Mesodermal cell (in vitro differentiated cells): ENCODE results near the gene PSMG4.

Experiments
- H3K27ac ChIP-seq: 2 replicates; pipeline ENCODE4 v1.7.0; 2013; ENCODE audit warnings: mild to moderate bottlenecking, low read depth, low read length, moderate library complexity; ENCODE audit not compliant: severe bottlenecking
- H3K36me3 ChIP-seq: 2 replicates; pipeline ENCODE4 v1.7.1; 2013; ENCODE audit warnings: mild to moderate bottlenecking, low read length, moderate library complexity; ENCODE audit not compliant: control insufficient read depth, insufficient read depth
- H3K4me1 ChIP-seq: one replicate; pipeline ENCODE4 v1.7.1; 2013; ENCODE audit warnings: mild to moderate bottlenecking, low read length; ENCODE audit not compliant: insufficient read depth, control insufficient read depth, poor library complexity, severe bottlenecking
- H3K4me3 ChIP-seq: 2 replicates; pipeline ENCODE4 v1.7.0; 2013; ENCODE audit warnings: low read length, control low read depth, mild to moderate bottlenecking; ENCODE audit not compliant: insufficient read depth, poor library complexity, severe bottlenecking; ENCODE audit errors: extremely low read depth
- H3K9me3 ChIP-seq: 2 replicates; pipeline ENCODE4 v1.7.1; 2013; ENCODE audit warnings: mild to moderate bottlenecking, low read length, moderate library complexity; ENCODE audit not compliant: control insufficient read depth
- WGBS, 2 experiments: methylation state at CpG; one replicate each; pipeline ENCODE4 v1.1.5; 2013; ENCODE audit warnings: missing lambda C conversion rate in 2 of 2; ENCODE audit not compliant: insufficient coverage in 2 of 2; 5-methylcytosine and 5-hydroxymethylcytosine counted together

The PSMG4 gene

GRCh38 chr6:3266170-3266569 is 7.4 kb downstream of the PSMG4 start:
- Histone ChIP-seq H3K4me3 (no peak overlapping the region), H3K9me3 (no peaks in the 10 kb centered on the region), H3K27ac (no peak overlapping the region), H3K4me1 (no peaks in the 10 kb centered on the region), H3K36me3 (peaks cover 64% of the 10 kb centered on the region)
- WGBS, 2 experiments: 56 to 61% methylated on average over 7 to 8 of the region's 9 CpGs

GRCh38 chr6:3267162-3267561 is 8.4 kb downstream of the PSMG4 start:
- H3K9me3 ChIP-seq: no peaks in the 10 kb centered on the region
- H3K4me1 ChIP-seq: no peaks in the 10 kb centered on the region
- H3K36me3 ChIP-seq: peaks cover 68% of the 10 kb centered on the region
- H3K27ac ChIP-seq: no peak overlapping the region
- H3K4me3 ChIP-seq: no peak overlapping the region
- 87 to 90% methylated on average over 2 to 3 of the region's 5 CpGs for WGBS, 2 experiments

GRCh38 chr6:3268680-3269079 is 9.9 kb downstream of the PSMG4 start:
- peaks cover 71% of the 10 kb centered on the region for H3K36me3 ChIP-seq
- H3K9me3 ChIP-seq: no peaks in the 10 kb centered on the region
- no peak overlapping the region for H3K27ac ChIP-seq
- no peak overlapping the region for H3K4me3 ChIP-seq
- H3K4me1 ChIP-seq: no peaks in the 10 kb centered on the region
- WGBS, 2 experiments: 85 to 93% methylated on average over 1 to 4 of the region's 11 CpGs

- peaks cover 63% of the 10 kb centered on the region for H3K36me3 ChIP-seq
- WGBS, 2 experiments: 90 to 97% methylated on average over 21 to 22 of the region's 27 CpGs
- no peaks in the 10 kb centered on the region for H3K4me1 ChIP-seq
- H3K4me3 ChIP-seq: no peak overlapping the region
- no peaks in the 10 kb centered on the region for H3K9me3 ChIP-seq
- H3K27ac ChIP-seq: no peak overlapping the region
These were observed 10.7 kb downstream of the PSMG4 start for GRCh38 chr6:3269281-3269975.

- H3K27ac ChIP-seq: no peak overlapping the region
- H3K9me3 ChIP-seq: no peaks in the 10 kb centered on the region
- H3K36me3 ChIP-seq: peaks cover 59% of the 10 kb centered on the region
- H3K4me3 ChIP-seq: no peak overlapping the region
- no peaks in the 10 kb centered on the region for H3K4me1 ChIP-seq
- 85 to 87% methylated on average over 13 to 14 of the region's 15 CpGs for WGBS, 2 experiments
These were observed 11.5 kb downstream of the PSMG4 start for GRCh38 chr6:3270258-3270657.

GRCh38 chr6:3271756-3272155 is 13.0 kb downstream of the PSMG4 start:
- no peak overlapping the region for H3K27ac ChIP-seq
- H3K9me3 ChIP-seq: no peaks in the 10 kb centered on the region
- H3K36me3 ChIP-seq: peaks cover 51% of the 10 kb centered on the region
- WGBS, 2 experiments: 95 to 96% methylated on average over 12 to 13 of the region's 13 CpGs
- no peak overlapping the region for H3K4me3 ChIP-seq
- no peaks in the 10 kb centered on the region for H3K4me1 ChIP-seq

GRCh38 chr6:3272911-3273547 is 14.3 kb downstream of the PSMG4 start:
- WGBS, 2 experiments: 90 to 96% methylated on average over 21 to 27 of the region's 32 CpGs
- no peaks in the 10 kb centered on the region for H3K9me3 ChIP-seq
- H3K4me3 ChIP-seq: no peak overlapping the region
- H3K4me1 ChIP-seq: no peaks in the 10 kb centered on the region
- H3K36me3 ChIP-seq: peaks cover 45% of the 10 kb centered on the region
- H3K27ac ChIP-seq: no peak overlapping the region

- 89 to 92% methylated on average over 6 to 9 of the region's 9 CpGs for WGBS, 2 experiments
- Histone ChIP-seq H3K9me3 (no peaks in the 10 kb centered on the region), H3K27ac (no peak overlapping the region), H3K4me3 (no peak overlapping the region), H3K36me3 (peaks cover 36% of the 10 kb centered on the region), H3K4me1 (no peaks in the 10 kb centered on the region)
These were observed 15.2 kb downstream of the PSMG4 start for GRCh38 chr6:3273707-3274521.

- Histone ChIP-seq H3K9me3 (no peaks in the 10 kb centered on the region), H3K27ac (no peak overlapping the region), H3K4me1 (peaks cover 7% of the 10 kb centered on the region), H3K4me3 (no peak overlapping the region), H3K36me3 (peaks cover 11% of the 10 kb centered on the region)
- 90 to 92% methylated on average over 20 of the region's 20 CpGs for WGBS, 2 experiments
These were observed 17.7 kb downstream of the PSMG4 start for GRCh38 chr6:3276174-3277167.

GRCh38 chr6:3277251-3277650 is 18.5 kb downstream of the PSMG4 start:
- Histone ChIP-seq H3K9me3 (no peaks in the 10 kb centered on the region), H3K4me3 (no peak overlapping the region), H3K27ac (no peak overlapping the region), H3K4me1 (peaks cover 7% of the 10 kb centered on the region), H3K36me3 (peaks cover 7% of the 10 kb centered on the region)
- WGBS, 2 experiments: 89 to 95% methylated on average over 10 to 12 of the region's 12 CpGs
